ENCODE results near the gene ZMIZ1.

Gene ZMIZ1

DNA sequence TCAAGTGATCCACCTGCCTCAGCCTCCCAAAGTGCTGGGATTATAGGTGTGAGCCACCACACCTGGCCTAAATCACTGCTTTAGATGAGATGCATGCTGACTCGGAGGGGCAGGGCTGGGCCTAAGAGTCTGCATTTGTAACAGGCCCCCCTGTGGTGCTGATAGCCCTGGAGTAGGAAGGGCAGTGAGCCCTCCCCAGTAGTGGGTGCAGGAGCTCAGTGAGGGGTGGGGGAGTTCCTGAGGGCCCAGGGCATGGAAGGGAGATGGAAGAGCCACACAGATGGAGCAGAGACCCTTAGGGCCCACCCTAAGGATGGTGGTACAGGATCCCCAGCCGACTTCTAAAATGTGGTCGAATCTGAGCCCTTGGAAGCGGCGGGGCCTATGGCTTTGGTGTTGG, 146.8 kb downstream of the ZMIZ1 start:
- no peak overlapping the region for H3K27ac ChIP-seq
- TF ChIP-seq, protein P1, sequence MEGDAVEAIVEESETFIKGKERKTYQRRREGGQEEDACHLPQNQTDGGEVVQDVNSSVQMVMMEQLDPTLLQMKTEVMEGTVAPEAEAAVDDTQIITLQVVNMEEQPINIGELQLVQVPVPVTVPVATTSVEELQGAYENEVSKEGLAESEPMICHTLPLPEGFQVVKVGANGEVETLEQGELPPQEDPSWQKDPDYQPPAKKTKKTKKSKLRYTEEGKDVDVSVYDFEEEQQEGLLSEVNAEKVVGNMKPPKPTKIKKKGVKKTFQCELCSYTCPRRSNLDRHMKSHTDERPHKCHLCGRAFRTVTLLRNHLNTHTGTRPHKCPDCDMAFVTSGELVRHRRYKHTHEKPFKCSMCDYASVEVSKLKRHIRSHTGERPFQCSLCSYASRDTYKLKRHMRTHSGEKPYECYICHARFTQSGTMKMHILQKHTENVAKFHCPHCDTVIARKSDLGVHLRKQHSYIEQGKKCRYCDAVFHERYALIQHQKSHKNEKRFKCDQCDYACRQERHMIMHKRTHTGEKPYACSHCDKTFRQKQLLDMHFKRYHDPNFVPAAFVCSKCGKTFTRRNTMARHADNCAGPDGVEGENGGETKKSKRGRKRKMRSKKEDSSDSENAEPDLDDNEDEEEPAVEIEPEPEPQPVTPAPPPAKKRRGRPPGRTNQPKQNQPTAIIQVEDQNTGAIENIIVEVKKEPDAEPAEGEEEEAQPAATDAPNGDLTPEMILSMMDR (IDR thresholded peaks at IDR 0.05), result no peak
- no peak for TF ChIP-seq ZFX (IDR thresholded peaks at IDR 0.05; ENCODE audit: borderline replicate concordance)

DNA sequence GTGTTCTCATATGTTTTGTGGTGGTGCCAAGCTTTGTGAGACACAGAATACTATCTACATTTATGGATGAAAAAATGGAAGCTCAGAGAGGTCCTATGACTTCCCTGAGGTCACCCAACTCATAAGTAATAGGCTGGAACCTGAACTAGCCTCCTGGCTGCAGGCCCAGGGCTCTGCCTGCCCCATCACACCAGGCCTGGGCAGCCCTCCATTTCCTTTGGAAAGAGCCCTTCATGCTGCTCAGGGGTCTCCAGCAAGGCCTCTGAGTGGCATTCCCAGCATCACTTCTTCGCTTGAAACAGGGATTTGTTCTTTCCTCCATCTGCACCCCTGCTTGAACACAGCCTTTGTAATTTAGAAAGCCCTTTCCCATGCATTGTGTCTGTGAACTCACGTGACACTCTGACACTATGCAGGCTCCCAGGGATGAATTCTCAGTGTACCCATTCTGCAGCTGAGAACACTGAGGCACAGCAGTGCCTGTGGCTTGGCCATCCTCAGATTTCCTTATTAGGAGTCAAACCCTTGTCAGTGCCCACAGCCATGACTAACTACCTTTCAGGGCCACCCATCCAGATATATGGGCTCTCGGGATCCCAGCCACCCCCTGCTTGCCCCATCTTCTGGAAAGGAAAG, 150.7 kb downstream of the ZMIZ1 start:
- TF ChIP-seq ZFX (IDR thresholded peaks at IDR 0.05; ENCODE audit: borderline replicate concordance), result no peak
- TF ChIP-seq, protein P1 (IDR thresholded peaks at IDR 0.05), result no peak
- no peak overlapping the region for H3K27ac ChIP-seq

DNA sequence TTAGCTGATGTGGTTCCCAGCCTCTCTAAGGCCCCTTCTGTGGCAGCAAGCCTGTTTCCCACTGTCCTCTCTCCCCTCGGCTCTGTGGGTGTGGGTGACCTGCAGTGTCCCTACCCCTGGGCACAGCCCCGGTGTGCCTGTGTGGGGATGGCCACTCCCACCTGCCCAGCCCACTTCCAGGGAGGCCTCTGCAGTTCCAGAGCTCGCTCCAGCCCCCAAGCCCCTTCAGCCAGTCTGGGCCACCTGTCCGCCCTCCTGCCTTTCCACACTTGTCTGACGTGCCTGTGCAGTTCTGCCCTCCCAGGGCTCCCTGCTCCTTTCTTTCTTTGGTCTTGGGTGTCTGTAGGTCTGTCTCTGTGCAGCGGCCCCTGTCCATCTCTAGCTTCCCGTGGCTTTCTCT, 151.5 kb downstream of the ZMIZ1 start:
- H3K27ac ChIP-seq, result no peak overlapping the region
- TF ChIP-seq, protein P1 (IDR thresholded peaks at IDR 0.05), result no peak
- no peak for TF ChIP-seq ZFX (IDR thresholded peaks at IDR 0.05; ENCODE audit: borderline replicate concordance)

DNA sequence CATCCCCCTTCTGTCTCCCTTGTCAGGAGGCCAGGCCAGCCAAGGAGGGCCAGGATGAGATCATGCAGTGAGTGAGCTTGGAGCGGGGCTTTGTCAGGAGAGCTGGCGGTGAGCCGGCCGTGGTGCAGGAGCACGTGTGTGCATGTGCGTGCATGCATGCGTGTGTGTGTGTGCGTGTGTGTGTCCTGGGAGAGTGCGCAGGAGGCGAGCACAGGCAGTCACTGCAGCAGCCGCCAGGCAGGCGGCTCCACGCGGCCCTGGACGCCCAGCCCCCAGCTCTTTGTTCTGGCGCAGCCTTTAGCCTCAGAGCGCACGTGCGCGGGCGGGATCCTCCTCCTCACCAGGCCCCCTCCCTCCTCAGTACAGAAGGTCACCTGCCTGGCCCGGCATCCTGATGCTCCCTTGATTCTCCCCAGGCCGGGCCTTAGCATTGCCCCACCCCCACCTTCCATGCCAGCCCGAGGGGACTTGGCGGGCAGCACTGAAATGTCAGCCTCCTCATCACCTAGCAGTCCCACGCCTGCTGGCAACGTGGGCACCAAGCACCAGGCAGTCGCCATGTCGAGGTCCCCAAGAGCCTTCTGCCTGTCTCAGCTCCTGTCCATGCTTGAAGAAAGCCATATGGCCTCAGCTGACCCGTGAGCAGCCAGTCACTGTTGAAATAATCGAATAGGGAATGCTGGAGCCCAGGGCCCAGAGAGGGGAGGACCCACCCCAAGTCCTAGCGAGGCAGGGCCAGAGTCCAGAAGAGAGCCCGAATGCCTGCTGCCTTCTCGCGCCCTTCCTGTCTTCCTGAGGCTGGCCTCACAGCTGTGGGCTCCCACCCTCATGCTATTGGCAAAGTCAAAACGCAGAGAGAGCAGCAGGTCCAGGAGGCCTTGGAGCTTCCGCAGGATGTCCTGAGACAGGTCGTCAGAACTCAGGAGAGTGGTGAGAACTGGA, 152.6 kb downstream of the ZMIZ1 start:
- no peak overlapping the region for H3K27ac ChIP-seq
- no peak for TF ChIP-seq ZFX (IDR thresholded peaks at IDR 0.05; ENCODE audit: borderline replicate concordance)
- TF ChIP-seq, protein P1 (IDR thresholded peaks at IDR 0.05), result no peak

DNA sequence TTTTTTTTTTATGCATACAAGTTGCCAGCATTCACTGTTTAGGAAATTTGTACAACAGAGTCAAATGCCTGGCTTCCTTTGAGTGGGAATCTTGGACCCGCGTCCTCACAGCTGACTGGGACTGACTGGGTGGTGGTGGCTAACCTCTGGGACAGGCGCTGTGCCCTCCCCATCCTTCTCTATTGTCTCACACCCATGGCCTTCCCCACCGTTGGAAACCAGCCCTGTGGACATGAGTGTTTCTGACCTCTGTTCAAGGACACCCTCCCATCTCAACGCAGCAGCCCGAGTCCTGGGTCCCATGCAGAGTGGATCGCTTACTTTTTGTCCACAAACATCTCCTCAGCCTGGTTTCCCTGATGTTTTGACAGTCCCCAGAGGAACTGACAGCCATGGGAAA, 153.4 kb downstream of the ZMIZ1 start:
- TF ChIP-seq, protein P1 (IDR thresholded peaks at IDR 0.05), result no peak
- no peak for TF ChIP-seq ZFX (IDR thresholded peaks at IDR 0.05; ENCODE audit: borderline replicate concordance)
- no peak overlapping the region for H3K27ac ChIP-seq

DNA sequence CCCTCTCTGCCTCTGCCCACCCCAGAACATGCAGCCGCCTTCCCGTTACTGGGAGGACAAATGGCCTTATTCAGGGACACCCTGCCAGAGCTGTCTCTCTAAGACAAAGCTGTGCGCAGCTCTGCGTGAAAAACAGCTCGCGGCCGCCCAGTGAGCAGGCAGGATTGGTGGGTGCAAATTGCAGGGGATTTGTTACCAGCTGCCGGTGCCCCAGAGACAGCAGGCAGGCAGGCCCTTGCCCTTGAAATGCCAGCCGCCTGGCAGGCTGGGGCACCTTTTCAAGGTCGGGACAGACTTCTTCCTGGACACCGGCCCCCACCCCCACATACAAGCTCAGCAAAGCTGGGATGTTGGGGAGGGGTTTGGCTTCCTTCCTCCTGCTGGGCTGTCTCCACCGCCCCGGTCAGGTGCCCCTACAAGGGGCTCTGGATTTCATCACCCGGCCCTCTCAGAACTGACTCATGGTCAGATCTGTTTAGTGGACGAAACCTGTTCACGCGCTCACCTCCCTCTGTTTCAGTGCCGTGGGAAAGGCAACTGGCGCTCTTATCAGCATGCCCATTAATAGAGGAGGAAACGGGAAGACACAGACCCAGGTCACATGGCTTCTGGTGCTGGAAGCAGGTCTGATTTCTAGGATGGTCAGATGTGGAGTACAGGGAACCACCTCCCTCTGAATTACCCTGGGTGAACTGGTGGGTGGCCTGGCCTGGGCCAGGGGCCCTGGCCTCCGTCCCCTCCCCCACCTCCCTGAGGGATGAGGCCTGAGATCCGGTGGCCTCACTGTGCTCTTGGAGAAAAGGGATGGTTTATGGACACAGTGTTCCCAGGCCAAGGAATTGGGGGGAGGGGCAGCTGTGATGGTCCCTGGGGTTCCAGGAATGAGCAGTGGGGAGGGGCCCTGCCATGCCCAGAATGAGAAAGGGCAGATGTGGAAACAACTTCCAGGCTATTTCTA, 154.6 kb downstream of the ZMIZ1 start:
- no peak overlapping the region for H3K27ac ChIP-seq
- TF ChIP-seq, protein P1 (IDR thresholded peaks at IDR 0.05), result no peak
- TF ChIP-seq ZFX (IDR thresholded peaks at IDR 0.05; ENCODE audit: borderline replicate concordance), result no peak
